Ectodermal cell (in vitro differentiated cells): Measurements from ENCODE around the gene AWAT2.

ENCODE experiments used
- H3K27ac ChIP-seq: 2 replicates; pipeline ENCODE4 v1.7.0; 2013; ENCODE audit warnings: mild to moderate bottlenecking, low read depth, low read length; ENCODE audit not compliant: insufficient read depth, poor library complexity, severe bottlenecking
- H3K27me3 ChIP-seq: 2 replicates; pipeline ENCODE4 v1.7.0; 2013; ENCODE audit warnings: mild to moderate bottlenecking, low read length; ENCODE audit not compliant: insufficient read depth, control insufficient read depth, poor library complexity, severe bottlenecking
- H3K36me3 ChIP-seq: one replicate; pipeline ENCODE4 v1.7.0; 2013; ENCODE audit warnings: low read length; ENCODE audit not compliant: control insufficient read depth, insufficient read depth
- H3K4me1 ChIP-seq: one replicate; pipeline ENCODE4 v1.7.0; 2013; ENCODE audit warnings: low read length; ENCODE audit not compliant: control insufficient read depth, insufficient read depth
- H3K4me3 ChIP-seq: 2 replicates; pipeline ENCODE4 v1.7.0; 2013; ENCODE audit warnings: low read depth, low read length, control low read depth; ENCODE audit not compliant: insufficient read depth
- H3K9me3 ChIP-seq: 2 replicates; pipeline ENCODE4 v1.7.0; 2013; ENCODE audit warnings: mild to moderate bottlenecking, low read length, moderate library complexity; ENCODE audit not compliant: control insufficient read depth
- WGBS, 2 experiments: methylation state at CpG; one replicate each; pipeline ENCODE4 v1.1.7; 2013; ENCODE audit warnings: missing lambda C conversion rate in 2 of 2; 5-methylcytosine and 5-hydroxymethylcytosine counted together

The AWAT2 gene

GRCh38 chrX:70042399-70043371 lies 7.1 kb downstream of the AWAT2 start:
- H3K27ac ChIP-seq, result no peak overlapping the region
- H3K36me3 ChIP-seq, result no peaks in the 10 kb centered on the region
- WGBS, 2 experiments, result 92 to 93% methylated on average over 11 of the region's 11 CpGs
- H3K9me3 ChIP-seq, result no peaks in the 10 kb centered on the region
- H3K4me1 ChIP-seq, result no peaks in the 10 kb centered on the region
- no peaks in the 10 kb centered on the region for H3K27me3 ChIP-seq
- no peak overlapping the region for H3K4me3 ChIP-seq

- whole genome bisulfite sequencing, 2 experiments, result 94 to 96% methylated on average over 6 of the region's 6 CpGs
- H3K27me3 ChIP-seq, result no peaks in the 10 kb centered on the region
- no peaks in the 10 kb centered on the region for H3K36me3 ChIP-seq
These were observed 7.7 kb downstream of the AWAT2 start for GRCh38 chrX:70041993-70042392.

GRCh38 chrX:70039758-70040157 lies 10.0 kb downstream of the AWAT2 start:
- Histone ChIP-seq H3K9me3 (no peaks in the 10 kb centered on the region), H3K36me3 (no peaks in the 10 kb centered on the region), H3K4me1 (no peaks in the 10 kb centered on the region), H3K27ac (no peak overlapping the region), H3K27me3 (no peaks in the 10 kb centered on the region), H3K4me3 (no peak overlapping the region)
- 89% methylated on average over 2 of the region's 2 CpGs for WGBS, 2 experiments

More at GRCh38 chrX:70041993-70042392, 7.7 kb downstream of the AWAT2 start:
- Histone ChIP-seq H3K27ac (no peak overlapping the region), H3K9me3 (no peaks in the 10 kb centered on the region), H3K4me3 (no peak overlapping the region), H3K4me1 (no peaks in the 10 kb centered on the region)

GRCh38 chrX:70038951-70039350 lies 10.8 kb downstream of the AWAT2 start:
- Histone ChIP-seq H3K27ac (no peak overlapping the region), H3K9me3 (no peaks in the 10 kb centered on the region), H3K36me3 (no peaks in the 10 kb centered on the region), H3K4me1 (no peaks in the 10 kb centered on the region), H3K27me3 (no peaks in the 10 kb centered on the region), H3K4me3 (no peak overlapping the region)
- WGBS, 2 experiments, result 83% methylated on average over 1 of the region's 1 CpG; no CpG with 5 or more reads in 1 of the 2 experiments

- Histone ChIP-seq H3K27me3 (no peaks in the 10 kb centered on the region), H3K4me1 (no peaks in the 10 kb centered on the region), H3K9me3 (no peaks in the 10 kb centered on the region), H3K4me3 (no peak overlapping the region), H3K36me3 (no peaks in the 10 kb centered on the region), H3K27ac (no peak overlapping the region)
- whole genome bisulfite sequencing, 2 experiments, result 96% methylated on average over 2 of the region's 2 CpGs; no CpG with 5 or more reads in 1 of the 2 experiments
These were observed 11.2 kb downstream of the AWAT2 start for GRCh38 chrX:70038515-70038914.

GRCh38 chrX:70034646-70035045 lies 15.1 kb downstream of the AWAT2 start:
- Histone ChIP-seq H3K9me3 (no peaks in the 10 kb centered on the region), H3K4me1 (no peaks in the 10 kb centered on the region), H3K4me3 (no peak overlapping the region), H3K27ac (no peak overlapping the region), H3K27me3 (no peaks in the 10 kb centered on the region), H3K36me3 (no peaks in the 10 kb centered on the region)
- WGBS, 2 experiments, result 96 to 97% methylated on average over 4 of the region's 4 CpGs

- 64 to 78% methylated on average over 8 to 10 of the region's 10 CpGs for WGBS, 2 experiments
- no peak overlapping the region for H3K27ac ChIP-seq
These were observed 16.2 kb downstream of the AWAT2 start for GRCh38 chrX:70033348-70034051.

GRCh38 chrX:70032792-70033191 lies 16.9 kb downstream of the AWAT2 start:
- 82 to 85% methylated on average over 2 of the region's 2 CpGs for WGBS, 2 experiments
- H3K27me3 ChIP-seq, result no peaks in the 10 kb centered on the region
- H3K4me3 ChIP-seq, result no peak overlapping the region
- no peak overlapping the region for H3K27ac ChIP-seq
- no peaks in the 10 kb centered on the region for H3K9me3 ChIP-seq
- no peaks in the 10 kb centered on the region for H3K36me3 ChIP-seq
- H3K4me1 ChIP-seq, result no peaks in the 10 kb centered on the region

More at GRCh38 chrX:70033348-70034051, 16.2 kb downstream of the AWAT2 start:
- no peaks in the 10 kb centered on the region for H3K27me3 ChIP-seq
- H3K9me3 ChIP-seq, result no peaks in the 10 kb centered on the region
- no peaks in the 10 kb centered on the region for H3K36me3 ChIP-seq
- H3K4me1 ChIP-seq, result no peaks in the 10 kb centered on the region
- H3K4me3 ChIP-seq, result no peak overlapping the region

GRCh38 chrX:70030301-70030767 lies 19.4 kb downstream of the AWAT2 start:
- Histone ChIP-seq H3K27me3 (no peaks in the 10 kb centered on the region), H3K27ac (no peak overlapping the region), H3K36me3 (no peaks in the 10 kb centered on the region), H3K9me3 (no peaks in the 10 kb centered on the region), H3K4me1 (no peaks in the 10 kb centered on the region), H3K4me3 (no peak overlapping the region)
- 5 to 13% methylated on average over 3 to 4 of the region's 4 CpGs for WGBS, 2 experiments

GRCh38 chrX:70029863-70030262 lies 19.9 kb downstream of the AWAT2 start:
- H3K36me3 ChIP-seq, result no peaks in the 10 kb centered on the region
- H3K9me3 ChIP-seq, result no peaks in the 10 kb centered on the region
- WGBS, 2 experiments, result 77 to 78% methylated on average over 3 to 4 of the region's 4 CpGs
- H3K4me3 ChIP-seq, result no peak overlapping the region
- H3K27ac ChIP-seq, result no peak overlapping the region
- H3K4me1 ChIP-seq, result no peaks in the 10 kb centered on the region
- no peaks in the 10 kb centered on the region for H3K27me3 ChIP-seq
